ENCODE results near the gene ARMC6.

The ARMC6 gene

DNA sequence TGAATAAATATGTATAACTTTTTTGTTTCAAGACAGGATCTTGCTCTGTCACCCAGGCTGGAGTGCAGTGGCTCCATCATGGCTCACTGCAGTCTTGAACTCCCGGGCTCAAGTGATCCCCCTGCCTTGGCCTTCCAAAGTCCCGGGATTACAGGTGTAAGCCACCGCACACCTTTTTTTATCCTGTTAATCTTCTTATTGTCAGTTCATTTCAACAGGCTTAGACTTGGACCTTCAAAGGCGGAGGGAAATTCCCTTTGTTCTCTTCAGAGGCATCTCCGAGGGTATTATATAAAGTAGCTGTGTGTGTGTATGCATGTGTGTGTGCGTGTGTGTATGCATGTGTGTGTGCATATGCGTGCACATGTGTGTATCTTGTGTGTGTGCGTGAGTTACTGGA, 35.1 kb upstream of the ARMC6 start:
- no peak for DNase-seq (ENCODE audit: extremely low read depth, low read depth)
- no peak overlapping the region for H3K4me3 ChIP-seq (replicated peaks; ENCODE audit: low read depth, low read length)
- TF ChIP-seq, protein P1, sequence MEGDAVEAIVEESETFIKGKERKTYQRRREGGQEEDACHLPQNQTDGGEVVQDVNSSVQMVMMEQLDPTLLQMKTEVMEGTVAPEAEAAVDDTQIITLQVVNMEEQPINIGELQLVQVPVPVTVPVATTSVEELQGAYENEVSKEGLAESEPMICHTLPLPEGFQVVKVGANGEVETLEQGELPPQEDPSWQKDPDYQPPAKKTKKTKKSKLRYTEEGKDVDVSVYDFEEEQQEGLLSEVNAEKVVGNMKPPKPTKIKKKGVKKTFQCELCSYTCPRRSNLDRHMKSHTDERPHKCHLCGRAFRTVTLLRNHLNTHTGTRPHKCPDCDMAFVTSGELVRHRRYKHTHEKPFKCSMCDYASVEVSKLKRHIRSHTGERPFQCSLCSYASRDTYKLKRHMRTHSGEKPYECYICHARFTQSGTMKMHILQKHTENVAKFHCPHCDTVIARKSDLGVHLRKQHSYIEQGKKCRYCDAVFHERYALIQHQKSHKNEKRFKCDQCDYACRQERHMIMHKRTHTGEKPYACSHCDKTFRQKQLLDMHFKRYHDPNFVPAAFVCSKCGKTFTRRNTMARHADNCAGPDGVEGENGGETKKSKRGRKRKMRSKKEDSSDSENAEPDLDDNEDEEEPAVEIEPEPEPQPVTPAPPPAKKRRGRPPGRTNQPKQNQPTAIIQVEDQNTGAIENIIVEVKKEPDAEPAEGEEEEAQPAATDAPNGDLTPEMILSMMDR (IDR thresholded peaks at IDR 0.05; ENCODE audit: low read depth, low read length, missing control alignments), result no peak

DNA sequence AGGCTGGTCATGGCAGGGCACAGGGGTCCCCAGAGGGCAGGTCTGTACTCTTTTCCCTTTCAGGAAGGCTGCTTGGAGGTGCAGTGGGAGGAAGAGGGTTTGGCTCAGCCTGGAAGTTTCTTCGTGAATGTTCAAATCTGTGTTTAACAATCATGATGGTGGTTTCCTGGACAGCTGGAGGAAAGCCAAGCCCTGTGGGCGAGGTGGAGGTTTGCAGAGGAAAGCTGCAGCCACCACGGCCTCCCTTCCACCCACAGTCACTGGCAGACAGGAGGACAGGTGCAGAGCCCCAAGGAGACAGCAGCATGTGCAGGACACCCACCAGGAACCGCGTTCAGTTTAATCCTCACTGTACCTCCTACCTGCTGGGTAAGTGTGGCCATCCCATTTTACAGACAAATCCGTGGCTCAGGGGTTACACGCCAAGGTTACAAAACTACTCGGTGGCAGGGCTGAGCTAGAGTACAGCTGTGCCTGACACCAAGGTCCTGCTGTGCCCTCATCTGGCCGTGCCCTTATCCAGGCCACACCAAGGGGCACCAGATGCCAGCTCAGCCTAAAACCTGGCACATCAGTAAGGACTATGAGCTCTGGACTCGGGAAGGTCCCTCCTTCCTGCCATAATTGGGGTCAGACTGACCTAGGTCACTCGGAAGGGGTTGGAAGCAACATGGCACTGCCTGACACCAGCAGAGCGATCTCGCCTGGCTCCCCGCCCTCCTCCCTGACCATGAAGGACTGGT, 34.2 kb upstream of the ARMC6 start:
- TF ChIP-seq, protein P1 (IDR thresholded peaks at IDR 0.05; ENCODE audit: low read depth, low read length, missing control alignments), result no peak
- no peak for DNase-seq (ENCODE audit: extremely low read depth, low read depth)

DNA sequence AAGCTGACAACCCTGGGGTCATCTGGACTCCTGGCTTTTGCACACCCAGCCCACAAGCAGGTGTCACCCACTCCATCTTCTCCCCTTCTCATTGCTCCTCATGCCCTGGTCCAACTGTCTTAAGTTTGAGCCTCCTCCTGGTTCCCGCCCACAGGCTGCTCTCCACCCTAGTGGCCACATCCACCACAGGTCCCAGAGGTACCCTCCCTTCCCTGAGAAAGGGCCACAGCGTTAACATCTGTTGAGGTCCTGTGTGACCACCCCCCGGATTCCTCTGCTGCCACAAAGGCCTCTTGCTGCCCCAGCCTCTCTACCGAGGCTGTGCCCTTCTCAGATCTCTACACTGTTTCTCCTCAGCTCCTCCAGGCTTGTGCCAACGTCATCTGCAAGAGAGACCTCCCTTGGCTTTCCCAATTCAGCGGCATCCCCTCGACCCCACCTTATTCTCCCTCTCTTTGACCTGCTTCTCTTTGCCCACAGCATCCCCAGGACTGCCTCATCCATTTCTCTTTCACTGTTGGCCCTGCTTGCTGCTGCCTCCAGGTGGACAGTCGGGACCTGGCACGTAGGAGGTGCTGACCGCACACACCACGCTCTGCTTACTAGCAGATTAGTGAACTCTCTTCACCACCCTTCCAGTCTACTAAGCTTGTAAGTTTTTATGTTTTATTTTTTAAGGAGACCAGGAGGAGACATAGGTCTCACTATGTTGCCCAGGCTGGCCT, 33.3 kb upstream of the ARMC6 start:
- DNase-seq (ENCODE audit: extremely low read depth, low read depth), result no peak
- no peak overlapping the region for H3K4me3 ChIP-seq (replicated peaks; ENCODE audit: low read depth, low read length)
- TF ChIP-seq, protein P1 (IDR thresholded peaks at IDR 0.05; ENCODE audit: low read depth, low read length, missing control alignments), result peak; percentile 45

More for the DNA sequence above, 34.2 kb upstream of the ARMC6 start:
- H3K4me3 ChIP-seq (replicated peaks; ENCODE audit: low read depth, low read length), result no peak overlapping the region

DNA sequence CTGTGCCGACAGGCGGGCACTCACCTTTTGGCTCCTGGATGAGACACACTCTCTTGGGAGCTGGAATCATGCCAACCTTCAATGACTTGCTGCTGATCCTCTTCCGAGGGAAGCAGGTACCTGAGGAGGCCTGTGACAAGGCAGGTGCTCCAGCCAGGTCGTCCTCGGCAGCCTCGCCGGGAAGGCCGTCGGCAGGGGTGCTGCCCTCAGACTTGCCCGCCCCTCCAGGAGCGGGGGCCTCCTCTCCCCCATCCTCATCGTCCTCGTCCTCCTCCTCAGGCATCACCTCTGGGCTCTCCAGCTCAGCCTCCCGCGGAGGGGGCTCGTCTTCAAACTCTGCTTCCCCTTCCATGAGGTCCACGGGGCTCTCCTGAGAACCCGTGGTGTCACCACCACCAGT, 29.3 kb upstream of the ARMC6 start:
- no peak for DNase-seq (ENCODE audit: extremely low read depth, low read depth)
- H3K4me3 ChIP-seq (replicated peaks; ENCODE audit: low read depth, low read length), result no peak overlapping the region
- TF ChIP-seq, protein P1 (IDR thresholded peaks at IDR 0.05; ENCODE audit: low read depth, low read length, missing control alignments), result no peak

DNA sequence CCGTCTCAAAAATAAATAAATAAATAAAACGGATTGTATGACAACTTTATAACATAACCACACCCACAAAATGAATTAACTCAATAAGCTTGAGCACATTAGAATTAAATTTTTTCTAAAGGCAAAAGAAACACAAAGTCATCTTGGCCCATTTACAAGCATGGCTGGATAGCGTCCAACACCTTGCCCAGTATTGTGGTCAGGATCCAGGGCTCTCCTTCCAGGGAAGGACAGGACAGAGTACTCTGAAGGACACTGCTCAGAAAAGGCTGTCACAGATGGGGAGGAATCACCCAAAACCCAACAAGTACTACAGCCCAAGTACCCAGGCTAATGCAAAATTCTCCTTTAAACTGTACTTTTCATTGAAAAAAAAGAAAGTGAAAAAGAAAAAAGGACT, 27.2 kb upstream of the ARMC6 start:
- H3K4me3 ChIP-seq (replicated peaks; ENCODE audit: low read depth, low read length), result no peak overlapping the region
- TF ChIP-seq, protein P1 (IDR thresholded peaks at IDR 0.05; ENCODE audit: low read depth, low read length, missing control alignments), result no peak
- DNase-seq (ENCODE audit: extremely low read depth, low read depth), result no peak

DNA sequence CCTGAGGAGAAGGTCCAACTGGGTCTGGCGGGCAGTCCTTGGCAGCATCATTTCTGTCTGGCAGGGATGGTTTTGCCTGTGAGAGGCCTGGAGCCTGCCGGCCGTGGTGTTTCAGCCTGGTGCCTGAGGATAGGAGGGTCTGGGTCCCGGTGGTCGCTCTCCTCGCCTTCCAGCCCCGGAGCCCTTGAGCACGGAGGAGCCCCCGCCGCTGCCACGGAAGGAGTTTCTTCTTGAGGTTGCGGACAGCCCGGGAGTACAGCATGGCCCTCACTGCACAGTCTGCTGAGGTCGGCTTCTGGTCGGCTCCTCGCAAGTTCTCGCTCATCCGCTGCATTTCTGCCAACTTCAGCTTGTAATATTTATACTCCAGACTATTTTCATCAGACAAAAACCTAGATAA, 23.5 kb upstream of the ARMC6 start:
- TF ChIP-seq, protein P1 (IDR thresholded peaks at IDR 0.05; ENCODE audit: low read depth, low read length, missing control alignments), result no peak
- no peak overlapping the region for H3K4me3 ChIP-seq (replicated peaks; ENCODE audit: low read depth, low read length)
- no peak for DNase-seq (ENCODE audit: extremely low read depth, low read depth)
